ENCODE measurements around the gene APOBEC4.

The APOBEC4 gene

GRCh38 chr1:183651612-183652011, 1.5 kb downstream of the APOBEC4 start:
- CTCF ChIA-PET: interaction anchor here (0.8 to 6.2 kb wide), 3 partner anchors 14 to 264 kb away, joined by 6 to 284 read pairs (median 112); no protein-coding TSS in a partner anchor
- no peak for DNase-seq (ENCODE audit: low read depth, low spot score)
- POLR2A ChIA-PET: no interaction called here
- H3K4me3 ChIP-seq (ENCODE audit: low read depth, low read length): no peak overlapping the region
- TF ChIP-seq CTCF (IDR thresholded peaks at IDR 0.05; ENCODE audit: insufficient read depth, low read length, missing control alignments): no peak

GRCh38 chr1:183648042-183648441, 5.1 kb downstream of the APOBEC4 start:
- POLR2A ChIA-PET: no interaction called here
- CTCF ChIA-PET: interaction anchor here (1.3 to 5.6 kb wide), 5 partner anchors 7 to 269 kb away, joined by 3 to 57 read pairs (median 6); no protein-coding TSS in a partner anchor
- H3K4me3 ChIP-seq (ENCODE audit: low read depth, low read length): no peak overlapping the region
- no peak for DNase-seq (ENCODE audit: low read depth, low spot score)
- TF ChIP-seq CTCF (IDR thresholded peaks at IDR 0.05; ENCODE audit: insufficient read depth, low read length, missing control alignments): no peak

GRCh38 chr1:183646776-183647175, 6.3 kb downstream of the APOBEC4 start:
- no peak for DNase-seq (ENCODE audit: low read depth, low spot score)
- no peak overlapping the region for H3K4me3 ChIP-seq (ENCODE audit: low read depth, low read length)
- ChIA-PET POLR2A (no interaction called here), CTCF (interaction anchor here (0.9 to 5.6 kb wide), 4 partner anchors 8 to 269 kb away, joined by 3 to 57 read pairs (median 17); no protein-coding TSS in a partner anchor)
- no peak for TF ChIP-seq CTCF (IDR thresholded peaks at IDR 0.05; ENCODE audit: insufficient read depth, low read length, missing control alignments)

GRCh38 chr1:183645531-183645930, 7.6 kb downstream of the APOBEC4 start:
- POLR2A ChIA-PET: no interaction called here
- CTCF ChIA-PET: interaction anchor here (1.1 to 5.6 kb wide), 3 partner anchors 10 to 270 kb away, joined by 3 to 57 read pairs (median 31); no protein-coding TSS in a partner anchor
- no peak for DNase-seq (ENCODE audit: low read depth, low spot score)
- no peak overlapping the region for H3K4me3 ChIP-seq (ENCODE audit: low read depth, low read length)
- no peak for TF ChIP-seq CTCF (IDR thresholded peaks at IDR 0.05; ENCODE audit: insufficient read depth, low read length, missing control alignments)

GRCh38 chr1:183642166-183642565, 10.9 kb downstream of the APOBEC4 start:
- TF ChIP-seq CTCF (IDR thresholded peaks at IDR 0.05; ENCODE audit: insufficient read depth, low read length, missing control alignments): no peak
- CTCF ChIA-PET: interaction anchor here (1.0 kb wide), 1 partner anchor 13 kb away, joined by 4 read pairs; no protein-coding TSS in a partner anchor

DNA sequence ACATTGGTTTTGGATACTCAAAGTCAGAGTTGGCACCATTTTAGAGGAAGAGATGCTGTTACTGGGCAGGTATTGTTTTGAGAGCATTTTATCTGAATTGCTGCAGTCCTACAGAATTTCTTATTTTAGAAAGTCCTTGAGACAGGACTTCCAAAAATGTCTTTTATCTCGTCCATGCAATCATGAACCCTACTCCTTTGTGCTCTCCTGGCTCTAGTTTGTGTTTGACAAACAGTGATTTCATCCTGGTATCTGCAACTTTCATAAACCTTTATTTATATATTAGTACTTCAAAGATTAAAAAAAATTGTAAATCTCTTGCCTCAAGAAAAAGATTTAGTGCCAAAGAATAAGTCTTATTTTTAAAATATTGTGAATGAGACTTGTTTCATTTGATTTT, 12.9 kb downstream of the APOBEC4 start:
- H3K4me3 ChIP-seq (ENCODE audit: low read depth, low read length): no peak overlapping the region
- TF ChIP-seq CTCF (IDR thresholded peaks at IDR 0.05; ENCODE audit: insufficient read depth, low read length, missing control alignments): no peak
- no peak for DNase-seq (ENCODE audit: low read depth, low spot score)
- ChIA-PET POLR2A (no interaction called here), CTCF (interaction anchor here (1.3 kb wide), 1 partner anchor 276 kb away, joined by 3 read pairs; no protein-coding TSS in a partner anchor)

More at GRCh38 chr1:183642166-183642565, 10.9 kb downstream of the APOBEC4 start:
- H3K4me3 ChIP-seq (ENCODE audit: low read depth, low read length): no peak overlapping the region
- DNase-seq (ENCODE audit: low read depth, low spot score): no peak
- POLR2A ChIA-PET: no interaction called here

All from AG04449 (cell line).